ENCODE measurements around the gene GET4.

The GET4 gene

DNA sequence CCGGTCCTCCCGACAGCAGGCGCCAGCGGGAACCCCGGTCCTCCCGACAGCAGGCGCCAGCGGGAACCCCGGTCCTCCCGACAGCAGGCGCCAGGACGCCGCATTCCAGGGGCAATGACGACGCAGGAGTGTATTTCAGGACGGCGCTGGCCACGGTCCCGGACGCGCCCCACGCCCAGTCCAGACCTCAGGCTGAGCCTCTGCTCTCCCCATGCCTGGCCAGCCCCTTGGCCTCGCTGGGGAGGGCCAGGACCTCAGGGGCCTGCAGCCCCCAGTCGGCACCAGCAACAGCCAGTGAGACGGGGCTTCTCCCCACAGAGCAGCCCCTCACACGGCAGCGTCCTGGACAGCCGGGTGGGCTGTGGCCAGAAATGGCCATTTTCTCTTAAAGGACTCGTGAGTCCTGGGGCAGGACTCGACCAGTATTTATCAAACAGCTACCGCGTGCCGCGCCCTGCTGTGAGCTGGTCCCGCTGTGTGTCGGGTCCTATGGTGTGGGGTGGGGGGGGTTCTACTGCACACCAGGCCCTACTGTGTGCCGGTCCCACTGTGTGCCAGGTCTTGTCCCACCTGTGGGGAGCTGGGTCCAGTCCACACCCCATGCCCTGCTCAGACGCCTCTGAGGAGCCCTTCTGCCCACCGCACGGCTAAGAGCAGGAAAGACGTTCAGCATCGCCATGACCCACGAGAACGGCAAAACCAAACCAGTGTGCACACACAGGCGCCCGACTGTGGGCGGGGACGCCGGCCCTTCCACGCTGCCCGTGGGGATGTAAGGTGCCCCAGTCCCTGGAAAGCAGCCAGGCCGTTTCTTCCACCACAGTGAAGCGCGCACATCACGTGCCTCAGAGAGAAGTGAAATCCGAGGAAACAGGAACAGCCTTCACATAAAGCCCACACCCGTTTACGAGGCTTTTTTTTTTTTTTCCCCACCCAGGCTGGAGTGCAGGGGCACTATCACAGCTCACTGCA, 33.3 kb downstream of the GET4 start:
- TF ChIP-seq CTCF (IDR thresholded peaks at IDR 0.05): no peak

DNA sequence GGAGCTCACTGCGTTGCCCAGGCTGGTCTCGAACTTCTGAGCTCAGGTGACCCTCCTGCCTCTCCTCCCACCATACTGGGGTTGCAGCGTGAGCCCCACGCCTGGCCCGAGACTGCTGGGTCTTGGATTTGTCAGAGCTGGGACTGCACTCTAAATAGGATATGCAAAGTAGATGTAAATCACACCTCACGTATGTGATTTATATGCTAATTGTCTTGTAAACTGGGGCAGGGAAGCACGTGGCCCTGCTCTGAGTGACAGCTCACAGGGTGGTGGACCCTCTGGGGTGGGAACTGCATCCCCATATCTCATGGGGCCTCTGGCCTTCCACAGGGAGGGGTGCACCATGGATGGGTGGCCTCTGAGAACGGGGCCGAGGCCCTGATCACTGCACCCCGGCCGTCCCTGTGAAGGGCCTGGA, 34.1 kb downstream of the GET4 start:
- TF ChIP-seq CTCF (IDR thresholded peaks at IDR 0.05): no peak

- no peak for TF ChIP-seq CTCF (IDR thresholded peaks at IDR 0.05)
Measured at GRCh38 chr7:910931-911431, 34.6 kb downstream of the GET4 start.

- no peak for TF ChIP-seq CTCF (IDR thresholded peaks at IDR 0.05)
Measured at GRCh38 chr7:911791-912480, 35.6 kb downstream of the GET4 start.

GRCh38 chr7:913736-914520, 37.6 kb downstream of the GET4 start:
- no peak for TF ChIP-seq CTCF (IDR thresholded peaks at IDR 0.05)

DNA sequence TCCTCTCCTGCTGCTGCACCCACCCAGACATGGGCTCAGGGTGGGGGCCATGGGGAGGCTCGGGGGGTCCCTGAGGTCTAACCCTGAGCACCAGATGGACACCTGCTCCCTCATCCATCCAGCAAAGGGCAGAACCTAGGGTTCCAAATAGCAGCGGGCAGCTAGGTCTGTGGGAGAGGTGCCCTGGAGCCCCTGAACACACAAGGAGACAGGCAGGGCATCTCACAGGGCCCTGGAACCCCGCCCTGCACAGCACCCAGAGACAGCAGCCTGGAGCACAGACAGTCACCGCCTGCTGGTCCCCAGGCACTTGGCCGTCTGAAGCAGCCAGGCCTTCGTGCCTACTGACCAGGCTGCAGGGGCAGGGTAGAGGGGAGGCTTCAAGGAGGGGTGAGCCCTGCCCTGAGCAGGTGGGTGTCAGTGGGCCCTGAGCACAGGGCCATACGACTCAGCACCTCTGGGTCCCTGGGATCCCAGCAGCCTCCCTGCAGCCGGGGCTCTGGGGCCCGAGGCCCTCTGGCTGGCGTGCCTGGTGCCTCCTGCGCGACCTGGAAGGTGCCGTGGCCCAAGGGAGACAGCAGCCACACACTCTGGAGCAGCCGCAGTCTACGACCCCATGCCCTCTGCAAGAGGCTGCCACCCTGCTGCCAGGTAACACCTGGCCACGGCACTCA, 38.3 kb downstream of the GET4 start:
- no peak for TF ChIP-seq CTCF (IDR thresholded peaks at IDR 0.05)

All from LNCAP (cell line).